ENCODE results near the gene ADAMTS19.

The ADAMTS19 gene

GRCh38 chr5:129716651-129717050 lies 256.6 kb downstream of the ADAMTS19 start:
- H3K36me3 ChIP-seq (ENCODE audit: control insufficient read depth, low read length), result no peaks in the 10 kb centered on the region

DNA sequence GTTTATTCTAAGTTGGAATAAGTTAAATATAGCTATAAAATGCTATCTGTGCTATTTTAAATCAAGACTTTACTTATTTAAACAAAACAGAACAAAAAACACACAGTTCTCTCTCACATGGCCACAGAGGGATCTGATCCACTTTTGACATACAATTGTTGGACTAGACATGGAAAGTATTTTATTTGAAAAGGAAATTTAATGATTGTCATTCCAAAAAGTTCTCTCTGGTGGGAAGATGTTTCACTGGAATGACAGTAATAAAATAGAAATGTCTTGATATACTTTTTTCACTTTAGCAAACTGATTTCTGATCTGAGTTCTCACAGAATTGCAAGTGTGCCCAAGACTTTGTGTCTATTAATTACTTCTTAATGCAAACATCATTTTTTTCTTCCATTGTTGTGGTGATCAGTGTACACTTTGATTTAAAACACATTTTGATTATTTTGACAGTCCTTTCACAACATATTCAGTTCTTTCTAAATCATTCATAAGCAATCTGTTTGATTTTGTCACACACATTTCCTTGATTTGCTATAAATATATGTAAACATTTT lies 257.7 kb downstream of the ADAMTS19 start:
- no peak overlapping the region for H3K27ac ChIP-seq (ENCODE audit: low read depth, low read length)
- no peaks in the 10 kb centered on the region for H3K79me2 ChIP-seq (ENCODE audit: control insufficient read depth, low read length)
- H4K20me1 ChIP-seq (ENCODE audit: control insufficient read depth, insufficient read depth, low read depth, low read length), result no peaks in the 10 kb centered on the region
- H3F3A ChIP-seq (ENCODE audit: control insufficient read depth, insufficient read depth), result no peaks in the 10 kb centered on the region
- no peak overlapping the region for H3K4me2 ChIP-seq (ENCODE audit: low read length)
- H3K9me2 ChIP-seq (replicated peaks; ENCODE audit: control insufficient read depth, low read length), result no peaks in the 10 kb centered on the region
- no peaks in the 10 kb centered on the region for H3K36me3 ChIP-seq (ENCODE audit: control insufficient read depth, low read length)
- TF ChIP-seq EZH2phosphoT487 (IDR thresholded peaks at IDR 0.05; ENCODE audit: borderline replicate concordance, low read length), result no peak
- TF ChIP-seq, protein P1, sequence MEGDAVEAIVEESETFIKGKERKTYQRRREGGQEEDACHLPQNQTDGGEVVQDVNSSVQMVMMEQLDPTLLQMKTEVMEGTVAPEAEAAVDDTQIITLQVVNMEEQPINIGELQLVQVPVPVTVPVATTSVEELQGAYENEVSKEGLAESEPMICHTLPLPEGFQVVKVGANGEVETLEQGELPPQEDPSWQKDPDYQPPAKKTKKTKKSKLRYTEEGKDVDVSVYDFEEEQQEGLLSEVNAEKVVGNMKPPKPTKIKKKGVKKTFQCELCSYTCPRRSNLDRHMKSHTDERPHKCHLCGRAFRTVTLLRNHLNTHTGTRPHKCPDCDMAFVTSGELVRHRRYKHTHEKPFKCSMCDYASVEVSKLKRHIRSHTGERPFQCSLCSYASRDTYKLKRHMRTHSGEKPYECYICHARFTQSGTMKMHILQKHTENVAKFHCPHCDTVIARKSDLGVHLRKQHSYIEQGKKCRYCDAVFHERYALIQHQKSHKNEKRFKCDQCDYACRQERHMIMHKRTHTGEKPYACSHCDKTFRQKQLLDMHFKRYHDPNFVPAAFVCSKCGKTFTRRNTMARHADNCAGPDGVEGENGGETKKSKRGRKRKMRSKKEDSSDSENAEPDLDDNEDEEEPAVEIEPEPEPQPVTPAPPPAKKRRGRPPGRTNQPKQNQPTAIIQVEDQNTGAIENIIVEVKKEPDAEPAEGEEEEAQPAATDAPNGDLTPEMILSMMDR (IDR thresholded peaks at IDR 0.05; ENCODE audit: low read depth, low read length, poor library complexity, severe bottlenecking), result no peak
- no peaks in the 10 kb centered on the region for H3K27me3 ChIP-seq (ENCODE audit: control insufficient read depth, low read length)
- H3K4me3 ChIP-seq (ENCODE audit: low read length), result no peak overlapping the region
- H3K9me3 ChIP-seq (ENCODE audit: control insufficient read depth, insufficient read depth, low read length), result no peaks in the 10 kb centered on the region
- H3K4me1 ChIP-seq (ENCODE audit: control insufficient read depth, low read length), result no peaks in the 10 kb centered on the region

More at GRCh38 chr5:129716651-129717050, 256.6 kb downstream of the ADAMTS19 start:
- no peaks in the 10 kb centered on the region for H4K20me1 ChIP-seq (ENCODE audit: control insufficient read depth, insufficient read depth, low read depth, low read length)
- no peaks in the 10 kb centered on the region for H3K79me2 ChIP-seq (ENCODE audit: control insufficient read depth, low read length)
- H3F3A ChIP-seq (ENCODE audit: control insufficient read depth, insufficient read depth), result no peaks in the 10 kb centered on the region
- TF ChIP-seq, protein P1 (IDR thresholded peaks at IDR 0.05; ENCODE audit: low read depth, low read length, poor library complexity, severe bottlenecking), result no peak
- no peak for TF ChIP-seq EZH2phosphoT487 (IDR thresholded peaks at IDR 0.05; ENCODE audit: borderline replicate concordance, low read length)
- H3K4me3 ChIP-seq (ENCODE audit: low read length), result no peak overlapping the region
- no peaks in the 10 kb centered on the region for H3K27me3 ChIP-seq (ENCODE audit: control insufficient read depth, low read length)
- no peak overlapping the region for H3K4me2 ChIP-seq (ENCODE audit: low read length)
- no peaks in the 10 kb centered on the region for H3K4me1 ChIP-seq (ENCODE audit: control insufficient read depth, low read length)
- no peaks in the 10 kb centered on the region for H3K9me2 ChIP-seq (replicated peaks; ENCODE audit: control insufficient read depth, low read length)
- no peaks in the 10 kb centered on the region for H3K9me3 ChIP-seq (ENCODE audit: control insufficient read depth, insufficient read depth, low read length)
- H3K27ac ChIP-seq (ENCODE audit: low read depth, low read length), result no peak overlapping the region

- H3K4me1 ChIP-seq (ENCODE audit: control insufficient read depth, low read length), result no peaks in the 10 kb centered on the region
- H3K36me3 ChIP-seq (ENCODE audit: control insufficient read depth, low read length), result no peaks in the 10 kb centered on the region
- TF ChIP-seq, protein P1 (IDR thresholded peaks at IDR 0.05; ENCODE audit: low read depth, low read length, poor library complexity, severe bottlenecking), result no peak
- no peak for TF ChIP-seq EZH2phosphoT487 (IDR thresholded peaks at IDR 0.05; ENCODE audit: borderline replicate concordance, low read length)
- no peaks in the 10 kb centered on the region for H4K20me1 ChIP-seq (ENCODE audit: control insufficient read depth, insufficient read depth, low read depth, low read length)
- H3K4me2 ChIP-seq (ENCODE audit: low read length), result no peak overlapping the region
- H3K27me3 ChIP-seq (ENCODE audit: control insufficient read depth, low read length), result no peaks in the 10 kb centered on the region
- H3K27ac ChIP-seq (ENCODE audit: low read depth, low read length), result no peak overlapping the region
- H3K4me3 ChIP-seq (ENCODE audit: low read length), result no peak overlapping the region
- no peaks in the 10 kb centered on the region for H3K79me2 ChIP-seq (ENCODE audit: control insufficient read depth, low read length)
- no peaks in the 10 kb centered on the region for H3F3A ChIP-seq (ENCODE audit: control insufficient read depth, insufficient read depth)
- no peaks in the 10 kb centered on the region for H3K9me2 ChIP-seq (replicated peaks; ENCODE audit: control insufficient read depth, low read length)
- no peaks in the 10 kb centered on the region for H3K9me3 ChIP-seq (ENCODE audit: control insufficient read depth, insufficient read depth, low read length)
Measured at GRCh38 chr5:129718471-129719090, 258.5 kb downstream of the ADAMTS19 start.
